GM21786 (cell line): Measurements from ENCODE around the gene ADAMTS17.
"Not testable (repeated sequence)": the region's sequence is repeated elsewhere in the genome, so short reads cannot be mapped to it uniquely, and the experiment has no call there.

Source experiments
- ATAC-seq: cut with Tn5 transposase; IDR thresholded peaks from one replicate; pipeline ENCODE4 v1.9.1; 2021; ENCODE audit not compliant: unreplicated experiment

ADAMTS17 gene

GRCh38 chr15:100096248-100096600, 245.6 kb downstream of the ADAMTS17 start:
- no peak for ATAC-seq

GRCh38 chr15:100095541-100096247, 246.1 kb downstream of the ADAMTS17 start:
- no peak for ATAC-seq

DNA sequence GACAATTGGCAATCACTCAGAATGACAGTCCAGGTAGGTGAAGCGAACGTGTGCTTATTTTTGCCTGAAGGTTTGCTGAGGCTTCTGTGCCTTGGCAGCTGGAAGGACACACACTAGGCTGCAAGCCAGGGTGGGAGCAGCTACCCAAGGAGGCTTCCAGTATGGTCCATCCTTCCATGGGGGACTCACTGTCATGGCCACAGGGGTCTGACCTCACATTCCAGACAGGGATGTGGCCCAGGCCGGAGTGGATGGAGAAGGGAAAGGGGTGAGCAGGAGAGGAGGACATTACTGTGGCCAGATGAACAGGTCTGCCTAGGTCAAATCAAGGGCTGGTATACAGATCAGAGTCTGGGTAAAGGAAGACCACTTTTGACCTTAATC, 247.7 kb downstream of the ADAMTS17 start:
- ATAC-seq: no peak

DNA sequence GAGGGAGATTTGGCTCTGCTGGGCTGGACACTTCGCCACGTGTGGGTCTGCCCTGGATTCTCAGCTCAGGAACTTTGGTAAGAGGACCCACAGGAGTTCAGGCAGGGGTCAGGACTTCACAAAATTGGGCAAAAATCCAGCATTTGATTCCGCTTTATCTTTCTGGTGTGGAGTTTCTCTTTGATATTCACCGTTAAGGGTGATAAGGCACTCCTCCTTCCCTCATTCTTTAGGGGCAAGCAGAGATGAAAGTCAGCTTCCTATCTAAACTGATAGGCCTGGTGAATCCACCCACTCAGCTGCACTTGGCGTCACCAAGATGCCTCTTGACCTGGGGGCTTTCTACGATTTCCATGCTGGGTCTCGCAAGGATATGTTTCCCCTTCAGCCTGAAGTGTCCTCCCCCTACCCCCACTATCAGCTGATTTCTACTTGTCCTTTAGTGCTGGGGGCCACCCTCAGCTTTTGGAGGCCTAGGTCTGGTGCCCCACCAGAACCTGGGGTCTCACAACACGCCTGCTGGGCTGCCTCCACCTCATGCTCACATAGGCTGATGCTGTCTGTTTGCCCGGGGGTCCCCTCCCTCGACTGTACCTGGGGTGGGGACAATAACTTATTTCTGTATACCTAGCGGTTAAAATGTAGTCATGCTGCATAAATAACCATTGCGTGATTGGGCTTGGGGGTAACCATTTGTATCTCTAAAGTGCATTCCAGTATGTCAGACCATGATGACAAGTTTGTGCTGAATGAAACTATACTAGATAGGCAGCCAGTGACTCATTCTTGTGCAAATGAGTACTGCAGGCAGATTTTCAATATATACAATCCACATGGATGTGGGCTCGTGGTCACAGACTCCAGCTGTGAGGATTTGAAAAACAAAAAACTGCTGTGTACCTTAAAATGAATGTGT, 248.3 kb downstream of the ADAMTS17 start:
- no peak for ATAC-seq

DNA sequence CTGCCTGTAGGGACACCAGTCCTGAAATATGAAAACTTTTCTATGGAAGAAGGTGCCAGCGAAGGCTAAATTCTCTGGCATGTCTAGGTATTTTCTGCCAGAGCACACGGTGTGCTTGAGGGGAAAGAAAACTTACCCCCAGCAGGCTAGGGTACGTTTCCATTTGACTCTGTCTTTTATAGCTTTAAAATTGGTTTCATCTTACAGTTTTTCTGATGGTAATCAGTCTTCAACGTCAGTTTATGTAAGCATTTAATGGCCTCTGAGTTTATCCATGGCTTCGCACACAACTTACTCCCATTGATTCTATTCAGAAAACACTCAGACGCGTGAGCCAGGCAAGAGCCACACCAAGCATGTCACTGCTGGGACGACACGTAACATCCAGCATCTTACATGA, 249.7 kb downstream of the ADAMTS17 start:
- no peak for ATAC-seq

GRCh38 chr15:100090411-100090810, 251.4 kb downstream of the ADAMTS17 start:
- ATAC-seq: no peak

- not testable (repeated sequence) for ATAC-seq
Measured at GRCh38 chr15:100084042-100084821, 257.5 kb downstream of the ADAMTS17 start.

DNA sequence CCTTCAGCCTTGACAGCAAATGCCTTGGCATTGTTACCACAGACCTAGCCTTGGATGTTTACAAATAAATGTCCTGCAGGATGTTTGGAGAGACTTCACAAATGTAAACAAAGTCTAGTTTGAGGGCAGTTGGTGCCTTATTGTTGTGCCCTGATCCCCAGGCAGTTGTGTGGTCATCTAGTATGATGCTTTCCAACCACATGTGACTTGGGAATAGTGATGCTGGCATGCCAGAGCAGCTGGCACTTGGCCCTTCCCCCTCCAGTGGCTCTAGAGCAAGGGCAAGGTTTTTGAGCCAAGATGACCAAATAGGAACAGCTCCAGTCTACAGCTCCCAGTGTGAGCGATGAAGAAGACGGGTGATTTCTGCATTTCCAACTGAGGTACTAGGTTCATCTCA, 258.2 kb downstream of the ADAMTS17 start:
- no peak for ATAC-seq

DNA sequence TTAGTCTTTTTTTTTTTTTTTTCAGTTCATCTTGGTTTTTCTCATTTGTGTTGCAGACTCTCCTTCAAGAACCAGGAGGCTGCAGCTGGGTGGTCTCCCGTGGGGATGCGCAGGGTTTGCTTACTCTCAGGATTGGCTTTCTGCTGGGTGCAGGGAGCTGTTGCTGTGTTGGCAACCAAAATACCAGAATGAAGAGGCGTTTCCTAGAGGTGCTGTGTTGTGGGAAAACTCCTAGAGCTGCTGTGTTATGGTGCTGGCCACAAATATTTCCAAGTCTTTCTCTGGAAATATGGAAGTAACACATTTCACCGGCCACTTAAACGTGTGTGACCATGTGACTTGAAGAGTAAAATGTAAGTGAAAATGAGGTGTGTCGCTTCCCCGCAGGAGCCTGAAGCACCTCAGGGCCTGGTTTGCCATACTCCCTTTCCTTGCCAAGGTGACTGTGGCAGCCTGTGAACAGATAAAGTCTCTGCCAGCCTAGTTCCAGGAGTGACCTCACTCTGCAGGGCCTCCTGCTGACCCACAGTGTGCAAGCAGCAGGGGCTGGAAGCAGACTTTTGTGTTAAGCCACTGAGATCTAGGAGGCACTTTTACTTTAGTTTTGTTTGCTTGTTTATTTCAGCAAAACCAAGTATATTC, 258.9 kb downstream of the ADAMTS17 start:
- ATAC-seq: no peak

DNA sequence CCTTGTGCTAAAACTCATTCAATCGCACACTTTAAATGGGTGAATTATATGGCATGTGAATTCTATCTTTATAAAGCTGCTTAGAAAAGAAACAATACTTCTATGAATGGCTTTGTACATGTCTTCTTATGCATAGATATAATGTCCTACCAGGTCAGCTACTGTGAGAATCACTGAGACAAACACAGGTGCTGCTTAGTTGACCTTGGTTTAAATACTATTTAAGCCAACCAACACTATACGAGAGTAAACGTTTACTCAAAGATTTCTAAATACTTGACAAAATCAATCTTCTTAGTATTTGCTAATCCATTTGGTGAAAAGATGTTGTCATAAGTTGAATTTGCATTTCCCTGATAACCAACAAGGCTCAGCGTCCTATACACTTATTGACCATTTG, 260.3 kb downstream of the ADAMTS17 start:
- ATAC-seq: no peak

DNA sequence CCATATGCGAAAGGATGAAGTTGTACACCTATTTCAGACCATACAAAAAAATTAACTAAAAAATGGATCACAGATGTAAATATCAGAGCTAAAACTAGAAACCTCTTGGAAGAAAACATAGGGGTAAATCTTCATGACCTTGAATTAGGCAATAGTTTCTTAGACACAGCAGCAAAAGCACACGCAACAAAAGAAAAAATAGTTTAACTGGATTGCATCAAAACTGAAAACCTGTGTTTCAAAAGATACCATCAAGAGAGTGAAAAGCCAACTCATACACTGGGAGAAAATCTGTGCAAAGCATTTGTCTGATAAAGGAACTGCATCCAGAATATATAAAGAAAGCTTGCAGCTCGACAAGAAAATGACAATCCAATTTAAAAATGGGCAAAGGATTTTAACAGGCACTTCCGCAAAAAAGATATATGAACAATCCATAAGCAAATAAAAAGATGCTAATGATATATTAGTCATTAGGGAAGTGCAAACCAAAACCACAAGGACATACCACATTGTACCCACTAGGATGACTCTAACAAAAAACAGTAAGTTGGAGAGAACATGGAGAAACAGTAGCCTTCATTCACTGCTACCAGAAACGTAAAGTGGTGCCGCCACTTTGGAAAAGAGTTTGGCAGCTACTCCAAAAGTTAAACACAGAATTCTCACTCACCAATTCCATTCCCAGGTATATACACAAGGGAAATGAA, 263.1 kb downstream of the ADAMTS17 start:
- ATAC-seq: no peak

DNA sequence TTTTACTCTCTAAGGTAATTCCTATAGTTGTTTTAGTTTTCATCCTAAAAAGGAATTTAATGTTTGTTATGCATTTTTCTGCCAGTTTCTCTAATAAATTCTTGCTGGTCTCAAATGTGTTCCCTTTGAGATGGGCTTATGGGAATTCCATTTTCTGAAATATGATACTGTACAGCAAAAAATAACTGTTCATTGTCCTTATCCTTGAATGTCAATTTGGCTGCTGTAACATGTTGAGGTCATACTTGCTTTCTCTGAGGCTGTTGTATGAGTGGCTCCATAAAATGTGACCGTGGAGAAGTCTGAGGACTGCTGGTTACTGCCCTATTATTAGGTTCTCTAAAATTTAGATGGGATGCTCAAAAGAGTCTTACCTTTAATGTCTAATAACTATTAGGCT, 266.5 kb downstream of the ADAMTS17 start:
- no peak for ATAC-seq

DNA sequence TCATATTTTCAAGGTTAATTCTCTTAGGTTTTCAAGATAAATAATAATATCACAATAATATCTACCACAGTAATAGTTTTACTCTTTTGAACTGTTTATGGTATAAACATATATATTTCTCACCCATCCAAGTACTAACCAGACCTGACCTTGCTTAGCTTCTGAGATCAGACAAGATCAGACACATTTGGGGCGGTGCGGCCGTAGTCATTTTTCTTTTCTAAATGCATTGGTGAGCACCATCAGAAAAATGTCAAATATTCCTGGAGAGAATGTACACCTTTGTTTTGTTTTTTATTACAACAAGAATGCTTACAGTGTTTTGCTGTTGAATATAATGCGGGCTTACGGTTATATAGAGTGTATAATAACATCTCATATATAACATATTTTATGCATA, 267.8 kb downstream of the ADAMTS17 start:
- no peak for ATAC-seq

DNA sequence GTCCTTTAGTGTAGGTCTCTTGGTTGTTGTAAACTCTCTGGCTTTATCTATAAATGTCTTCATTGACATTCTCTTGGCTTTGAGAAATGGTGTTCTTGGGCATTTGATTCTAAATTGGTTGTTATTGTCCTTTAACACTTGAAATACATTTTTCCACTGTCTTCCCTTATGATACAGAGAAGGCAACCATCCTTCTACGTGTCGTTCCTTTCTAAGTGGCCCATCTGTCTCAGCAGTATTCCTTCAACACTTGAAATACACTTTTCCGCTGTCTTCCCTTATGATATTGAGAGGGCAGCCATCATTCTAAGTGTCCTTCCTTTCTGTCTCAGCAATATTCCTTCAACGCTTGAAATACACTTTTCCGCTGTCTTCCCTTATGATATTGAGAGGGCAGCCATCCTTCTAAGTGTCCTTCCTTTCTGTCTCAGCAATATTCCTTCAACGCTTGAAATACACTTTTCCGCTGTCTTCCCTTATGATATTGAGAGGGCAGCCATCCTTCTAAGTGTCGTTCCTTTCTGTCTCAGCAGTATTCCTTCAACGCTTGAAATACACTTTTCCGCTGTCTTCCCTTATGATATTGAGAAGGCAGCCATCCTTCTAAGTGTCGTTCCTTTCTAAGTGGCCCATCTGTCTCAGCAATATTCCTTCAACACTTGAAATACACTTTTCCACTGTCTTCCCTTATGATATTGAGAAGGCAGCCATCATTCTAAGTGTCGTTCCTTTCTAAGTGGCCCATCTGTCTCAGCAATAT, 275.1 kb downstream of the ADAMTS17 start:
- not testable (repeated sequence) for ATAC-seq

- ATAC-seq: no peak
Measured at GRCh38 chr15:100061944-100062343, 279.8 kb downstream of the ADAMTS17 start.

- no peak for ATAC-seq
Measured at GRCh38 chr15:100060276-100060926, 281.4 kb downstream of the ADAMTS17 start.

DNA sequence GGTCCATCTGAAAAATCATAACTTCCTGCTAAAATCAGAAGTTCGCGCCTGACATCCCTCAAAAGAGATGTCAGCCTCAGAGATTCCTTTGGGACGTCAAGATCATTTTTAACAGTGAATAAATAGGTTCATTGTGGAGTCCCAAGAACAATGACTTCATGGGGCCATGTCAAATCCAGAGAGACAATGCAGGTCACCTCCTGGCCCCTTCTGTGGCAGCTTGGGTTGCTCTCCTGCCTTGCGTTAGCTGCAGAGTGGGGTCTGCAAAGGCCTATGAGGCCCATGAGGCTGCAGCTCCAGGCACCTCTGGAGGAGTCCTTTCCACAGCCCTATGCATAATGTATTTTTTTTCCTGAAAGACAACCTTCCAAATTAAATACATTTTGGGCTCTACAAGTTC, 282.3 kb downstream of the ADAMTS17 start:
- ATAC-seq: no peak

DNA sequence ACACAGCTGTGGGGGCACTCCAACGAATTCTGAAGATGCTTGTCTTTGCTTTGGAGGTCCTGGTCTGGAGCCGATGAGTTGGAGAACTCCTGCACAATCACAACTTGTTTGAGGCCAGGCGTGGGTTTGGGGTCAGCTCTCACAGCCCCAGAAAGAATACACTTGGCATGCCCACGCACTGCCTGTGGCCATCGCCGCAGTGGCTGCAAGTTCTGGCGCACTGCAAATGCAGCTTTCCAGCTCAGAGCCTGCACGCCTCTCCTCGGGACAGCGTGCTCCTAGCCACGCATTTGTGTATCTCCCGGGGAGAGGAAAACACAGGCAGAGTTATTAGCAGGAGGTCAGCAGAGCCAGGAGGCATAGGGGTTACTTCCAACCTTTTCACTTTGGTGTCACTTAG, 282.7 kb downstream of the ADAMTS17 start:
- no peak for ATAC-seq

DNA sequence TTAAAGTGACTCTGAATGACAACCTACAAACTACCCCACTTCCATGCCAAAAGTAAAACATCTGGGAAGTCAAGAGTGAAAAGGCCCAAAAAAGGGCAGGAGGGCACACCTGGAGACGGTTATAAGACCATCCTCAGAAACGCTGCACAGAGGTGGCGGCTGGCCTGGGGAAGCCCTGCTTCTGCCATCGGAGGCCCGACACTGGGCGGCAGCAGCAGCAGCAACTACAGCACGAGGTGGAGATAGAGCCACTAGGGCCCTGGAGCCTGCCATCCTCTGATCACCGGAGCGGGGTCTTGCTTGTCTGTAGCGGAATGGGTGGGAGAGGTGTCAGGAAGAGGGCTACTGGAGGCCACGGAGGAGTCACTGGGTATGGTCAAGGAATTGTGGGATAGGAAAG, 283.3 kb downstream of the ADAMTS17 start:
- no peak for ATAC-seq
